ENCODE results near the gene THEM5.

Gene THEM5

DNA sequence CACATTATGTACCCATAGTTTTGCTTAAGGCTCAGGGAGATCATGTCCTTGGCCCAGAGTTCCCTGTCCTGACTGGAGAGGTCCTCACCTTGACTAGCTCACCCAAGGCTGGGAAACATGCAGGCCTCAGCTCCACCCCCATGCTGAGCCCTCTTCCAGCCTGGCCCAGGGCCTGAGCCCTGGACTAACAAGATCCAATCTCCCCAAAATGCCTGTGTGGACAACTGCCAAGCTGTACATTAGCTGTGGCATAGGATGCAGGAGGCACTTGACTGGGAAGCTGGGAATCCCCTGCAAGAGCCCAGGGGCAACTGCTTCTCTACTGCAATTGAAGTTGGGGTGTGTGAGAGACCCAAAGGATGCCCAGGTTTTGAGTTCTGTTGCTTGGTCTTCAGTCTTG lies 50.3 kb downstream of the THEM5 start:
- H3K4me3 ChIP-seq (ENCODE audit: control insufficient read depth, low read depth, low read length) = no peak overlapping the region
- DNase-seq (ENCODE audit: low read depth) = no peak
- TF ChIP-seq CTCF (IDR thresholded peaks at IDR 0.05; ENCODE audit: control insufficient read depth, insufficient read depth, low read depth, low read length, missing control alignments) = no peak

DNA sequence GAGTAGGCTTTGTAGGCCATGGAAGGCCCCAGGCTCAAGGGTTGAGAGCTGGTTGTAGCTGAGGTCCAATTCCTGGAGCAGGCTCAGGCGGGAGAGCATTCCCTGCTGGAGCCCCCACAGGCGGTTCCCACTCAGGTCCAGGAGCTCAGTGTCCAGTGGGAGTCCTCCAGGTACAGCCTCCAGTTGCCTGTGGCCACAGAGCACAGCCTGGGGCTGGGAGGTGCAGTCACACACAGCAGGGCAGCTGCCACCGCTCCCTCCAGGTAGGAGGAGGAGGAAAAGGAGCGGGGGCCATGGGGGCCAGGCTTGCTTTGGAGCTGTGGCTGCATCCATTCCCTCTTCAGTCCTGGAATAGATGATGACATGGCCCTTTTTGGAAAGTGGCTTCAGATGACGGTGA lies 51.1 kb downstream of the THEM5 start:
- H3K4me3 ChIP-seq (ENCODE audit: control insufficient read depth, low read depth, low read length) = no peak overlapping the region
- DNase-seq (ENCODE audit: low read depth) = no peak
- TF ChIP-seq CTCF (IDR thresholded peaks at IDR 0.05; ENCODE audit: control insufficient read depth, insufficient read depth, low read depth, low read length, missing control alignments) = no peak

DNA sequence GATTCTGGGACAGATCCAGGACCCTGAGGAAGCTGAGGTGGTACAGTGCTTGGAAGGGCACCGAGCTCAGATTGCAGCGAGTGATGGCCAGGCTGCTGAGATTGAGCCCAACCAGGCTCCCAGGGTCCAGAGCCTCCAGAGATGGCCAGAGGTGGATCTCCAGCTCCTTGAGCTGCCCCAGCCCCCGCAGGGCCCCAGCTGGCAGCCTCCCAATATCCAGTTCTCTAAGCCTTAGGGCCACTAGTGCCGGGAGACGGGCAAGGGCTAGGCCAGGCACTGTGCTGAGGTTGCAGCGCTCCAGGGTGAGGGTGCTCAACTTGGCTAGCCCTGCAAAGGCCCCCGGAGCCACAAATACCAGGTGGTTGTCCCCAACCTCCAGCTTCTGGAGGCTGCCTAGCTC lies 51.7 kb downstream of the THEM5 start:
- TF ChIP-seq CTCF (IDR thresholded peaks at IDR 0.05; ENCODE audit: control insufficient read depth, insufficient read depth, low read depth, low read length, missing control alignments) = no peak
- no peak overlapping the region for H3K4me3 ChIP-seq (ENCODE audit: control insufficient read depth, low read depth, low read length)
- DNase-seq (ENCODE audit: low read depth) = no peak

- TF ChIP-seq CTCF (IDR thresholded peaks at IDR 0.05; ENCODE audit: control insufficient read depth, insufficient read depth, low read depth, low read length, missing control alignments) = no peak
- H3K4me3 ChIP-seq (ENCODE audit: control insufficient read depth, low read depth, low read length) = no peak overlapping the region
- DNase-seq (ENCODE audit: low read depth) = no peak
Measured at GRCh38 chr1:151801310-151801820, 52.1 kb downstream of the THEM5 start.

DNA sequence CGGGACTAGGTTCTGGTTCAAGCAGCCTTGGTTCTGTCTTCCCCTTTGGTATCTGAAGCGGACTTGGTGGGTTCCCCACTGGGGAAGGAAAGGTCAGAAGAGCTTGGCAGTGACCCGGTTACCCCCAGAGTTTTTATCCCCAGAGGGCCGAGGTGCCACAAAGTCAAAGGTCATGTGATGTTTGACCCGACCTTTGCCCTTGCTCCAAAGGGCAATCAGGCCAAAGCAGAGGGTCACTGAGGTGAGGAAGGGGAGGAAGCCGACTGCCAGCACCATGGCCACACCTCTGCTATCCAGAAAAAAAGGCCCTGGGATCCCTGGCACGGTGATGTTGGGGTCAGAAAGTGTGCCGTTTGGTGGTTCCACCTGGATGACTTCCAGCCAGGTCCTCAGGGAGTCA lies 52.7 kb downstream of the THEM5 start:
- TF ChIP-seq CTCF (IDR thresholded peaks at IDR 0.05; ENCODE audit: control insufficient read depth, insufficient read depth, low read depth, low read length, missing control alignments) = no peak
- DNase-seq (ENCODE audit: low read depth) = no peak
- H3K4me3 ChIP-seq (ENCODE audit: control insufficient read depth, low read depth, low read length) = no peak overlapping the region

- no peak for TF ChIP-seq CTCF (IDR thresholded peaks at IDR 0.05; ENCODE audit: control insufficient read depth, insufficient read depth, low read depth, low read length, missing control alignments)
- no peak for DNase-seq (ENCODE audit: low read depth)
- no peak overlapping the region for H3K4me3 ChIP-seq (ENCODE audit: control insufficient read depth, low read depth, low read length)
Measured at GRCh38 chr1:151799179-151800022, 54.1 kb downstream of the THEM5 start.
